Neuronal stem cell (in vitro differentiated cells): ENCODE results near the gene NPAS3.

Experiments used
- DNase-seq: peaks from one replicate; pipeline ENCODE4 v3.0.0-alpha.2; 2013; ENCODE audit warnings: low spot score
- H2AFZ ChIP-seq: one replicate; pipeline ENCODE4 v1.6.1; 2013; ENCODE audit warnings: mild to moderate bottlenecking, low read length, inconsistent platforms
- H2AK5ac ChIP-seq: 2 replicates; pipeline ENCODE4 v1.6.1; 2013; ENCODE audit warnings: low read depth, mild to moderate bottlenecking, inconsistent platforms, low read length, moderate library complexity, mixed read lengths
- H2BK120ac ChIP-seq: 2 replicates; pipeline ENCODE4 v1.6.1; 2013; ENCODE audit warnings: low read depth, mild to moderate bottlenecking, inconsistent platforms, low read length, moderate library complexity, mixed read lengths
- H2BK12ac ChIP-seq: one replicate; pipeline ENCODE4 v1.6.1; 2013; ENCODE audit warnings: low read length, inconsistent platforms
- H2BK15ac ChIP-seq: 2 replicates; pipeline ENCODE4 v1.6.1; 2013; ENCODE audit warnings: mild to moderate bottlenecking, low read length, inconsistent platforms, mixed read lengths
- H2BK5ac ChIP-seq: one replicate; pipeline ENCODE4 v1.6.1; 2013; ENCODE audit warnings: inconsistent platforms, mild to moderate bottlenecking, low read length, moderate library complexity
- H3K14ac ChIP-seq: one replicate; pipeline ENCODE4 v1.6.1; 2013; ENCODE audit warnings: low read length, inconsistent platforms
- H3K18ac ChIP-seq: 2 replicates; pipeline ENCODE4 v1.6.1; 2013; ENCODE audit warnings: low read length, inconsistent platforms
- H3K23ac ChIP-seq: 2 replicates; pipeline ENCODE4 v1.6.1; 2013; ENCODE audit warnings: low read depth, mild to moderate bottlenecking, mixed read lengths, low read length, inconsistent platforms; ENCODE audit not compliant: poor library complexity
- H3K27ac ChIP-seq: replicated peaks from 3 replicates; pipeline ENCODE4 v1.5.1; 2013; ENCODE audit warnings: low read length, inconsistent platforms
- H3K27me3 ChIP-seq, 3 experiments: 2 replicates each; pipeline ENCODE4 v1.6.1; 2013; ENCODE audit warnings: low read length in 3 of 3, mild to moderate bottlenecking in 2 of 3, inconsistent platforms in 1 of 3, low read depth in 1 of 3, mixed read lengths in 1 of 3, moderate library complexity in 1 of 3; ENCODE audit not compliant: control insufficient read depth in 3 of 3, insufficient read depth in 3 of 3
- H3K36me3 ChIP-seq, 2 donors: replicated peaks in 1 of 2; 2 replicates each; pipeline ENCODE4 v1.6.1; 2013; ENCODE audit warnings: low read length in 2 of 2; ENCODE audit not compliant: control insufficient read depth in 2 of 2, insufficient read depth in 2 of 2
- H3K4ac ChIP-seq: 2 replicates; pipeline ENCODE4 v1.6.1; 2013; ENCODE audit warnings: inconsistent platforms, mild to moderate bottlenecking, low read length, moderate library complexity
- H3K4me1 ChIP-seq, 2 donors: 1 replicate in 1 of 2; 2 replicates in 1 of 2; pipeline ENCODE4 v1.6.1; 2013; ENCODE audit warnings: low read length in 2 of 2, low read depth in 1 of 2; ENCODE audit not compliant: control insufficient read depth in 2 of 2, insufficient read depth in 1 of 2
- H3K4me2 ChIP-seq: one replicate; pipeline ENCODE4 v1.6.1; 2013; ENCODE audit warnings: mild to moderate bottlenecking, low read length, inconsistent platforms; ENCODE audit not compliant: insufficient read depth, poor library complexity, severe bottlenecking
- H3K4me3 ChIP-seq, 2 donors: 2 replicates each; pipeline ENCODE4 v1.5.1; 2013; ENCODE audit warnings: low read length in 2 of 2, mild to moderate bottlenecking in 2 of 2, inconsistent platforms in 1 of 2, moderate library complexity in 1 of 2
- H3K79me1 ChIP-seq: one replicate; pipeline ENCODE4 v1.6.1; 2013; ENCODE audit warnings: low read depth, mild to moderate bottlenecking, inconsistent platforms, low read length, moderate library complexity
- H3K9ac ChIP-seq: one replicate; pipeline ENCODE4 v1.6.1; 2013; ENCODE audit warnings: mild to moderate bottlenecking, low read depth, low read length, inconsistent platforms; ENCODE audit not compliant: poor library complexity
- H3K9me3 ChIP-seq, 2 donors: replicated peaks in 1 of 2; 2 replicates each; pipeline versions ENCODE3 to v1.6.1; 2013; ENCODE audit warnings: low read length in 2 of 2, mild to moderate bottlenecking in 2 of 2, inconsistent platforms in 1 of 2, low read depth in 1 of 2, mixed read lengths in 1 of 2, moderate library complexity in 1 of 2; ENCODE audit not compliant: control insufficient read depth in 2 of 2, insufficient read depth in 1 of 2
- H4K8ac ChIP-seq: one replicate; pipeline ENCODE4 v1.6.1; 2013; ENCODE audit warnings: low read depth, mild to moderate bottlenecking, inconsistent platforms, low read length, moderate library complexity
- H4K91ac ChIP-seq: one replicate; pipeline ENCODE4 v1.6.1; 2013; ENCODE audit warnings: low read length, low read depth, mild to moderate bottlenecking, inconsistent platforms; ENCODE audit not compliant: poor library complexity
- WGBS, 2 donors: extraction: QIAGEN DNeasy Blood & Tissue Kit; methylation state at CpG; one replicate each; pipeline ENCODE4 v1.1.7; 2013; ENCODE audit warnings: missing lambda C conversion rate in 2 of 2, mixed read lengths in 1 of 2; ENCODE audit not compliant: insufficient read length in 2 of 2, insufficient replicate concordance in 1 of 2; ENCODE audit errors: extremely low coverage in 2 of 2; 5-methylcytosine and 5-hydroxymethylcytosine counted together

The NPAS3 gene

DNA sequence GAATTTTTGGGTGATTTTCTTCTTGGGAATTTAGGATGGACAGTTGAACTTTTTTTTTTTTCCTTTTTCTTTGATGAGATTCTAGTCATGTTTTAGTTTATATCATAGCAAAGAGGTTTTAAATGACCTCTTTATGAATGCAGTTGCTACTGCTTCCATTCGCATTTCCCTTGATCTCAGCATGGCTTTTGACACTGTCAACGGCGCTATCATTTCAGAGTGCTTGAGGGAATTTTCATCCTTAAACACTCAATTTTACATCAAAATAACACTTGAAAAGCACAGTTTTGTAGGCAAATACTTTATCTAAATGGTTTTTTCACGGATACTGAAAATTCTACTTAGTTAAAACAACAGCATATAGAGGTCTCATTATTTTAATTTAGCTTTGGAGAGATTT, 195.5 kb downstream of the NPAS3 start:
- Histone ChIP-seq H2AK5ac (no peak overlapping the region), H3K4me2 (no peak overlapping the region), H3K4me3 (no peak overlapping the region), H3K27ac (no peak overlapping the region), H2BK15ac (no peak overlapping the region), H3K14ac (no peak overlapping the region), H4K91ac (no peak overlapping the region), H2BK5ac (no peak overlapping the region), H3K9ac (no peak overlapping the region), H3K27me3 (no peaks in the 10 kb centered on the region), H3K23ac (no peak overlapping the region), H3K4ac (no peak overlapping the region), H2BK120ac (no peak overlapping the region), H3K18ac (no peak overlapping the region), H2AFZ (no peak overlapping the region), H3K36me3 (peaks cover 0 to 18% of the 10 kb centered on the region in 2 donors), H3K4me1 (peaks cover 0 to 8% of the 10 kb centered on the region in 2 donors), H4K8ac (no peak overlapping the region), H3K79me1 (no peaks in the 10 kb centered on the region), H2BK12ac (no peak overlapping the region), H3K9me3 (peaks cover 0 to 5% of the 10 kb centered on the region in 2 donors)
- WGBS, 2 donors = no CpG with 5 or more reads among the region's 4 CpGs
- DNase-seq = no peak

- H3K4me1 ChIP-seq = peaks cover 0 to 8% of the 10 kb centered on the region in 2 donors
These were observed 196.3 kb downstream of the NPAS3 start for GRCh38 chr14:33134975-33135374.

DNA sequence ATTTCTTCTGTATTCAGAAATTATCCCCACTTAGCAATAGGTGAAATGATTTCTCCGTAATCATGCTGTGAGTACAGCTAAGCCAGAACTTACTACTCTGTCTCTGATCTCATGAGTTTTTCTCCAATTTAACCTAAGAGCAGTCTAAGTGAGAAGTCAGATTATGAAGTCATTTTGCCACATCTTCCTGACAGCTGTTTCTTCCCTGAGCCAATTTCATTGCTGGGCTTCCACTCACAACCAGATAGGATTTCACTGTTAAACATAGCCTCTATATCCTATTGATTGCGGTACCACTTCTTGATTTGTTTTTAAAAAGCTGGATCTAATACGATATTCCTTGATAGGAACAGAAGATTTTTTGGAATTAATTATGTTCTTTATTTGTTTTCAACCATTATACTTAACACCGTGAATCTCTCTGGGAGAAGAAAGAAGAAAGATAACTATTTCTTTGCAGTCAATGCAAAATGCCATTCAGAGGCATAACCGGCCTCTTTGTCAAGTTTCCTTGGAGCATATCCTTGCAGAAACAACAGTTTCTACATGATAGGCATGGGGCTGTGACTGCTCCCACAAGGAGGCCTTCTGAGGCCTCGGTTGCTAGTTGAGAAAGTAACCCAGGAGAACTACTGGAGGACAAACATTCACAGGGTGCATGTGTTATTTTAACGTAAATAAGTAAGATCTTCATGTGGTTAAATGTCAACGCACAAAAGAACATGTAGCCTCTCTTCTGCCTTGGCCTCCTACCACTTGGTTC, 212.2 kb downstream of the NPAS3 start:
- no peak overlapping the region for H2BK5ac ChIP-seq
- peaks cover 0 to 13% of the 10 kb centered on the region in 2 donors for H3K4me1 ChIP-seq
- WGBS, 2 donors = no CpG with 5 or more reads among the region's 8 CpGs
- no peak for DNase-seq
- no peak overlapping the region for H3K14ac ChIP-seq
- no peak overlapping the region for H4K8ac ChIP-seq
- H2BK15ac ChIP-seq = no peak overlapping the region
- H3K9ac ChIP-seq = no peak overlapping the region
- no peak overlapping the region for H2AK5ac ChIP-seq
- no peaks in the 10 kb centered on the region for H3K27me3 ChIP-seq
- H3K23ac ChIP-seq = no peak overlapping the region
- H3K4me2 ChIP-seq = no peak overlapping the region
- H2BK120ac ChIP-seq = no peak overlapping the region
- no peak overlapping the region for H2AFZ ChIP-seq
- H3K27ac ChIP-seq = no peak overlapping the region
- no peak overlapping the region for H3K4me3 ChIP-seq
- no peak overlapping the region for H3K18ac ChIP-seq
- H3K36me3 ChIP-seq = no peaks in the 10 kb centered on the region
- no peak overlapping the region for H4K91ac ChIP-seq
- no peaks in the 10 kb centered on the region for H3K79me1 ChIP-seq
- no peak overlapping the region for H2BK12ac ChIP-seq
- H3K4ac ChIP-seq = no peak overlapping the region
- H3K9me3 ChIP-seq = no peaks in the 10 kb centered on the region

More at GRCh38 chr14:33134975-33135374, 196.3 kb downstream of the NPAS3 start:
- no CpG with 5 or more reads among the region's 3 CpGs for WGBS, 2 donors
- Histone ChIP-seq H2BK5ac (no peak overlapping the region), H3K36me3 (peaks cover 0 to 18% of the 10 kb centered on the region in 2 donors), H2AFZ (no peak overlapping the region), H3K14ac (no peak overlapping the region), H3K9ac (no peak overlapping the region), H3K4me3 (no peak overlapping the region), H3K23ac (no peak overlapping the region), H2AK5ac (no peak overlapping the region), H3K4ac (no peak overlapping the region), H4K8ac (no peak overlapping the region), H3K27me3 (no peaks in the 10 kb centered on the region), H2BK120ac (no peak overlapping the region), H2BK15ac (no peak overlapping the region), H3K18ac (no peak overlapping the region), H3K79me1 (no peaks in the 10 kb centered on the region), H4K91ac (no peak overlapping the region), H2BK12ac (no peak overlapping the region), H3K9me3 (peaks cover 0 to 5% of the 10 kb centered on the region in 2 donors), H3K27ac (no peak overlapping the region), H3K4me2 (no peak overlapping the region)
- DNase-seq = no peak

- WGBS, 2 donors = no CpG with 5 or more reads among the region's 5 CpGs
- H4K8ac ChIP-seq = no peak overlapping the region
- H3K23ac ChIP-seq = no peak overlapping the region
- no peak overlapping the region for H3K27ac ChIP-seq
- H2BK120ac ChIP-seq = no peak overlapping the region
- no peak overlapping the region for H3K4me3 ChIP-seq
- H3K79me1 ChIP-seq = no peaks in the 10 kb centered on the region
- no peak overlapping the region for H2BK5ac ChIP-seq
- H3K9ac ChIP-seq = no peak overlapping the region
- no peak overlapping the region for H3K18ac ChIP-seq
- no peaks in the 10 kb centered on the region for H3K27me3 ChIP-seq
- H4K91ac ChIP-seq = no peak overlapping the region
- no peak for DNase-seq
- H3K36me3 ChIP-seq = peaks cover 0 to 28% of the 10 kb centered on the region in 2 donors
- H3K4me2 ChIP-seq = no peak overlapping the region
- H3K9me3 ChIP-seq = no peaks in the 10 kb centered on the region
- no peak overlapping the region for H2AFZ ChIP-seq
- H3K4ac ChIP-seq = no peak overlapping the region
- peaks cover 7 to 48% of the 10 kb centered on the region in 2 donors for H3K4me1 ChIP-seq
- H2BK12ac ChIP-seq = no peak overlapping the region
- no peak overlapping the region for H2BK15ac ChIP-seq
- H2AK5ac ChIP-seq = no peak overlapping the region
- no peak overlapping the region for H3K14ac ChIP-seq
These were observed 224.4 kb downstream of the NPAS3 start for GRCh38 chr14:33163109-33163508.
